ENCODE results near the gene TMEM25.

GRCh38 chr11:118528511-118528910 lies 2.5 kb upstream of the TMEM25 start:
- TF ChIP-seq POLR2A (IDR thresholded peaks at IDR 0.05): no peak
- no peak for TF ChIP-seq CTCF (IDR thresholded peaks at IDR 0.05)
